ENCODE measurements around the gene NPBWR2. TPM values are rescaled to one million over a fixed set of nuclear protein-coding genes. Genes with fewer than 3 reads are reported as not detected.
A peak's percentile ranks its signal among the peaks of the same experiment; 100 is the strongest.

NPBWR2 gene
- total RNA-seq, 4 donors from 2014 or later = not detected

GRCh38 chr20:64103871-64104666, 3.3 kb downstream of the NPBWR2 start:
- TF ChIP-seq EP300 (IDR thresholded peaks at IDR 0.05) (no peak), POLR2A (IDR thresholded peaks at IDR 0.05) (no peak), CTCF (IDR thresholded peaks at IDR 0.05) (no peak)
- Histone ChIP-seq H3K36me3 (peaks cover 0 to 1% (median 0%) of the 10 kb centered on the region in 3 donors), H3K4me3 (no peak overlapping the region), H3K27me3 (peaks cover 0 to 49% of the 10 kb centered on the region in 2 donors), H3K4me1 (peaks cover 0 to 12% (median 4%) of the 10 kb centered on the region in 4 donors), H3K27ac (no peak overlapping the region), H3K9me3 (no peaks in the 10 kb centered on the region)
- DNase-seq (ENCODE audit: low spot score in 2 of 2) = no peak
- WGBS, 2 donors = 63 to 72% methylated on average over 20 of the region's 20 CpGs

GRCh38 chr20:64102647-64103354, 4.6 kb downstream of the NPBWR2 start:
- WGBS, 2 donors = 31 to 42% methylated on average over 18 of the region's 30 CpGs
- TF ChIP-seq CTCF (IDR thresholded peaks at IDR 0.05) = no peak
- no peak for TF ChIP-seq POLR2A (IDR thresholded peaks at IDR 0.05)
- no peak for TF ChIP-seq EP300 (IDR thresholded peaks at IDR 0.05)
- Histone ChIP-seq H3K27me3 (peaks cover 0 to 49% of the 10 kb centered on the region in 2 donors), H3K4me1 (peaks cover 0 to 12% (median 4%) of the 10 kb centered on the region in 4 donors), H3K36me3 (peaks cover 0 to 13% (median 0%) of the 10 kb centered on the region in 3 donors), H3K9me3 (no peaks in the 10 kb centered on the region), H3K27ac (no peak overlapping the region), H3K4me3 (peak overlapping the region in 2 of 4 donors; percentile 36 to 47)
- no peak for DNase-seq (ENCODE audit: low spot score in 2 of 2)

GRCh38 chr20:64101731-64102621, 5.4 kb downstream of the NPBWR2 start:
- WGBS, 2 donors = 8 to 12% methylated on average over 31 to 52 of the region's 64 CpGs
- Histone ChIP-seq H3K27me3 (peaks cover 0 to 49% of the 10 kb centered on the region in 2 donors), H3K36me3 (peaks cover 0 to 13% (median 0%) of the 10 kb centered on the region in 3 donors), H3K9me3 (no peaks in the 10 kb centered on the region), H3K4me1 (peaks cover 0 to 12% (median 4%) of the 10 kb centered on the region in 4 donors), H3K27ac (no peak overlapping the region), H3K4me3 (peak overlapping the region in 2 of 4 donors; percentile 36 to 47)
- TF ChIP-seq CTCF (IDR thresholded peaks at IDR 0.05) (peak; percentile 30 to 56 (median 47)), POLR2A (IDR thresholded peaks at IDR 0.05) (no peak)
- DNase-seq (ENCODE audit: low spot score in 2 of 2) = no peak

- TF ChIP-seq EP300 (IDR thresholded peaks at IDR 0.05) (no peak), CTCF (IDR thresholded peaks at IDR 0.05) (no peak), POLR2A (IDR thresholded peaks at IDR 0.05) (no peak)
- Histone ChIP-seq H3K27me3 (peaks cover 0 to 49% of the 10 kb centered on the region in 2 donors), H3K9me3 (no peaks in the 10 kb centered on the region), H3K36me3 (peaks cover 0 to 13% (median 0%) of the 10 kb centered on the region in 3 donors), H3K4me1 (peaks cover 0 to 12% (median 4%) of the 10 kb centered on the region in 4 donors), H3K27ac (no peak overlapping the region), H3K4me3 (no peak overlapping the region)
- DNase-seq (ENCODE audit: low spot score in 2 of 2) = no peak
- WGBS, 2 donors = 94 to 98% methylated on average over 9 of the region's 9 CpGs
Observed at GRCh38 chr20:64100946-64101688, 6.2 kb downstream of the NPBWR2 start.
